Left kidney (tissue), 2 donors: ENCODE results near the gene LMO7. TPM values are rescaled to one million over a fixed set of nuclear protein-coding genes. Genes with fewer than 3 reads are reported as not detected.

Source experiments
- DNase-seq: peaks from one replicate; pipeline ENCODE4 v3.0.0-alpha.2; 2013
- polyA plus RNA-seq: library from polyadenylated mRNA; unstranded; fragments of 120-200 nt; gene quantifications from one replicate; pipeline ENCODE4 v1.2.1, GENCODE V29; 2013; ENCODE audit not compliant: insufficient read length

The LMO7 gene
- polyA plus RNA-seq, 1 donor: 108 TPM

- DNase-seq: no peak
Observed at GRCh38 chr13:75843991-75844390, 207.9 kb downstream of the LMO7 start.

GRCh38 chr13:75847588-75847987 lies 211.5 kb downstream of the LMO7 start:
- no peak for DNase-seq

GRCh38 chr13:75850916-75851315 lies 214.8 kb downstream of the LMO7 start:
- DNase-seq: no peak

- DNase-seq: no peak
Observed at GRCh38 chr13:75855216-75855615, 219.1 kb downstream of the LMO7 start.

GRCh38 chr13:75855847-75856246 lies 219.7 kb downstream of the LMO7 start:
- DNase-seq: no peak

GRCh38 chr13:75857291-75857690 lies 221.2 kb downstream of the LMO7 start:
- DNase-seq: no peak

GRCh38 chr13:75860935-75861334 lies 224.8 kb downstream of the LMO7 start:
- no peak for DNase-seq

- DNase-seq: no peak
Observed at GRCh38 chr13:75861786-75862185, 225.7 kb downstream of the LMO7 start.

- DNase-seq: no peak
Observed at GRCh38 chr13:75864718-75865117, 228.6 kb downstream of the LMO7 start.

- no peak for DNase-seq
Observed at GRCh38 chr13:75867379-75868117, 231.4 kb downstream of the LMO7 start.

GRCh38 chr13:75869981-75870380 lies 233.9 kb downstream of the LMO7 start:
- no peak for DNase-seq

- no peak for DNase-seq
Observed at GRCh38 chr13:75870397-75870903, 234.3 kb downstream of the LMO7 start.

GRCh38 chr13:75871059-75871458 lies 234.9 kb downstream of the LMO7 start:
- DNase-seq: no peak

GRCh38 chr13:75872980-75873379 lies 236.8 kb downstream of the LMO7 start:
- DNase-seq: no peak

- DNase-seq: no peak
Observed at GRCh38 chr13:75873494-75873893, 237.4 kb downstream of the LMO7 start.

GRCh38 chr13:75875450-75875849 lies 239.3 kb downstream of the LMO7 start:
- no peak for DNase-seq

GRCh38 chr13:75876142-75877050 lies 240.3 kb downstream of the LMO7 start:
- peak; percentile 52 for DNase-seq

GRCh38 chr13:75877071-75877470 lies 240.9 kb downstream of the LMO7 start:
- no peak for DNase-seq

- DNase-seq: no peak
Observed at GRCh38 chr13:75879656-75880055, 243.5 kb downstream of the LMO7 start.

GRCh38 chr13:75881109-75881775 lies 245.1 kb downstream of the LMO7 start:
- no peak for DNase-seq

GRCh38 chr13:75882261-75882660 lies 246.1 kb downstream of the LMO7 start:
- DNase-seq: no peak

- DNase-seq: no peak
Observed at GRCh38 chr13:75889427-75889826, 253.3 kb downstream of the LMO7 start.

GRCh38 chr13:75895168-75895567 lies 259.0 kb downstream of the LMO7 start:
- no peak for DNase-seq
